Esophagus squamous epithelium (tissue), 5 donors: ENCODE measurements around the gene C1orf115. TPM values are rescaled to one million over a fixed set of nuclear protein-coding genes. Genes with fewer than 3 reads are reported as not detected.

ENCODE experiments used
- DNase-seq: peaks from one replicate; lab custom pipeline; 2025; lab: John Stamatoyannopoulos, UW
- H3K27ac ChIP-seq, 4 donors: fragments of 200-600 bp; sonication (generic); one replicate each; pipeline ENCODE4 v1.5.1; 2016 to 2019; ENCODE audit warnings: mild to moderate bottlenecking in 1 of 4
- H3K27me3 ChIP-seq, 4 donors: fragments of 200-600 bp; sonication (generic); 1 replicate in 3 of 4; 2 replicates in 1 of 4; pipeline versions ENCODE4 v1.5.1 to v1.6.0; 2017 to 2021; ENCODE audit warnings: antibody characterized with exemption in 1 of 4
- H3K36me3 ChIP-seq, 3 donors: fragments of 200-600 bp; sonication (generic); one replicate each; pipeline ENCODE4 v1.5.1; 2016 to 2019
- H3K4me1 ChIP-seq, 3 donors: fragments of 200-600 bp; sonication (generic); one replicate each; pipeline ENCODE4 v1.5.1; 2017 to 2019
- H3K4me3 ChIP-seq, 4 donors: fragments of 200-600 bp; sonication (generic); 1 replicate in 3 of 4; 2 replicates in 1 of 4; pipeline ENCODE4 v1.5.1; 2016 to 2019; ENCODE audit warnings: mild to moderate bottlenecking in 2 of 4, moderate library complexity in 1 of 4
- H3K9me3 ChIP-seq, 3 donors: fragments of 200-600 bp; sonication (generic); one replicate each; pipeline ENCODE4 v1.5.1; 2016 to 2019
- POLR2A ChIP-seq, 4 donors: fragments of 450-650 bp; IDR thresholded peaks; one replicate each; pipeline ENCODE4 v1.6.1; 2017; ENCODE audit warnings: antibody characterized with exemption in 4 of 4, mild to moderate bottlenecking in 4 of 4, moderate library complexity in 3 of 4
- WGBS, 2 donors: methylation state at CpG; one replicate each; pipeline ENCODE4 v1.1.5; 2018; 5-methylcytosine and 5-hydroxymethylcytosine counted together
- intact Hi-C: fragments of 100-400 bp; cut with DNase I; formaldehyde crosslinking; loops from one replicate; pipeline ENCODE4 v1.15.0; 2022
- total RNA-seq, 4 donors: library from RNA; depleted of rRNA; stranded (reverse); fragments of >200 nt; gene quantifications; one replicate each; pipeline ENCODE4 v1.1.0, GENCODE V29; 2016
- TF ChIP-seq, protein P1 (sequence below), 6 experiments: fragments of 450-650 bp in 4 of 6; fragments of 200-600 bp in 2 of 6; sonication (generic) in 2 of 6; IDR thresholded peaks; one replicate each; pipeline ENCODE4 v1.5.1; 2016 to 2019; ENCODE audit warnings: antibody characterized with exemption in 6 of 6, mild to moderate bottlenecking in 4 of 6, moderate library complexity in 4 of 6
- donor health status: DM: yes; HTN: yes; CAD: no.

The C1orf115 gene
- total RNA-seq, 4 donors from 2014 or later = 1.1 to 7.8 (median 4.2) TPM

DNA sequence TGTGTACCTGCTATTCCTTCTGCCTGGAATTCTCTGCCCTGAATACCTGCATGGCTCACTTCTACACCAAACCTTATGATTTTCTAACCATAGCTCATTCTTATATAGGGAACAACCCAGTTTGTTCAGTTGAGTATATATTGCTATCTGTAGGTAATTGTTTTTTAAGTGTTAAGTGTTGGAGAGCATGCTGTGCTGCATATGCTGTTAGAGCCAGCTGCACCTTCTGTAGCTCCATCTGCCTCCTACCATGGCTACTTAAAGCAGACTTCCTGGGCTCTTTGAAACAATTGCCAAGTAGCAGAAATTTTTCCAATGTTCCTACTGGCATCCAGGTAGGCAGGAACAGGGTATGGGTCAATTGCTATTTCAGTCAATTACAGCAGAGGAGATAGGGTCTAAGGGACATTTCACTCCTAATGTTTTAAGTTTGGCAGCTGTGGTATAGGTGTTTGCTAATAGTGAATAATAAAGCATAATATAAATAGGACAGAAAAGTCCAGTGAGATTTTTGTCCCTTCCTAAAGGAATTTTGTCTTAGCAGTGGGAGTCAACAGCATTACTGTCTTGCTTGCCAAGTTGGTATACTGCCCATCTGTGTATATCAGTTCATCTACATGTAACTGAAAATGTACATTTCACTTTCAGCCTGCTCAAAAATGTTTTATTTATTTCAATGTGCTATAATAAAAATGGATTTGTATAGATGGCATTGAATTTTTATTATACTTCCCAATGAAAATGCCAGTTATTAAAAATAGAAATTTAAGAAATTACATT is 34.0 kb upstream of the C1orf115 start:
- DNase-seq = no peak
- Histone ChIP-seq H3K4me1 (no peaks in the 10 kb centered on the region), H3K27me3 (no peaks in the 10 kb centered on the region), H3K4me3 (no peak overlapping the region), H3K36me3 (peaks cover 0 to 64% (median 3%) of the 10 kb centered on the region in 3 donors), H3K9me3 (no peaks in the 10 kb centered on the region), H3K27ac (no peak overlapping the region)
- intact Hi-C loops = no loop called here
- TF ChIP-seq, protein P1, sequence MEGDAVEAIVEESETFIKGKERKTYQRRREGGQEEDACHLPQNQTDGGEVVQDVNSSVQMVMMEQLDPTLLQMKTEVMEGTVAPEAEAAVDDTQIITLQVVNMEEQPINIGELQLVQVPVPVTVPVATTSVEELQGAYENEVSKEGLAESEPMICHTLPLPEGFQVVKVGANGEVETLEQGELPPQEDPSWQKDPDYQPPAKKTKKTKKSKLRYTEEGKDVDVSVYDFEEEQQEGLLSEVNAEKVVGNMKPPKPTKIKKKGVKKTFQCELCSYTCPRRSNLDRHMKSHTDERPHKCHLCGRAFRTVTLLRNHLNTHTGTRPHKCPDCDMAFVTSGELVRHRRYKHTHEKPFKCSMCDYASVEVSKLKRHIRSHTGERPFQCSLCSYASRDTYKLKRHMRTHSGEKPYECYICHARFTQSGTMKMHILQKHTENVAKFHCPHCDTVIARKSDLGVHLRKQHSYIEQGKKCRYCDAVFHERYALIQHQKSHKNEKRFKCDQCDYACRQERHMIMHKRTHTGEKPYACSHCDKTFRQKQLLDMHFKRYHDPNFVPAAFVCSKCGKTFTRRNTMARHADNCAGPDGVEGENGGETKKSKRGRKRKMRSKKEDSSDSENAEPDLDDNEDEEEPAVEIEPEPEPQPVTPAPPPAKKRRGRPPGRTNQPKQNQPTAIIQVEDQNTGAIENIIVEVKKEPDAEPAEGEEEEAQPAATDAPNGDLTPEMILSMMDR (IDR thresholded peaks at IDR 0.05) = no peak
- no peak for TF ChIP-seq POLR2A (IDR thresholded peaks at IDR 0.05)

DNA sequence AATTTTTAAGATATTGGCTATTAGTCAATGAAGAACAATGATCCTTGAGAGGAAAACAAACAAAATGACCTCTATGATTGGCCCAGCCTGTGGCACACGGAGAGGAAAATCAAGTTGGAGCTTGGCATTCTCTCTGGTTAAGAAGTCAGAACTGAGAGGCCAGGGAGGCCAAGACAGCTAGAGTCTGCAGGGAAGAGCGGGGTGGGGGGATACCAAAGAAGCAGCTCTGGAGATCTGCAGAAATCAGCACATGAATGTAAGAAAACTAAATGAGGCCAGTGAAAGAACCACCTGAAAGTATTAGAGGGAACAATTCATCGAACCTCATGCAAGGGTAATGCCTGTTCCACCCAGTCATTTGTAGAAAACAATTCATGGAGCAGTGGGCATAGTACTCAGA is 23.8 kb upstream of the C1orf115 start:
- intact Hi-C loops = no loop called here
- H3K9me3 ChIP-seq = peaks cover 0 to 9% (median 7%) of the 10 kb centered on the region in 3 donors
- H3K4me3 ChIP-seq = no peak overlapping the region
- H3K27ac ChIP-seq = no peak overlapping the region
- DNase-seq = no peak
- peaks cover 0 to 12% (median 0%) of the 10 kb centered on the region in 3 donors for H3K36me3 ChIP-seq
- TF ChIP-seq, protein P1 (IDR thresholded peaks at IDR 0.05) = no peak
- TF ChIP-seq POLR2A (IDR thresholded peaks at IDR 0.05) = no peak
- 77 to 89% methylated on average over 3 of the region's 3 CpGs for WGBS, 2 donors
- no peaks in the 10 kb centered on the region for H3K27me3 ChIP-seq
- H3K4me1 ChIP-seq = no peaks in the 10 kb centered on the region

DNA sequence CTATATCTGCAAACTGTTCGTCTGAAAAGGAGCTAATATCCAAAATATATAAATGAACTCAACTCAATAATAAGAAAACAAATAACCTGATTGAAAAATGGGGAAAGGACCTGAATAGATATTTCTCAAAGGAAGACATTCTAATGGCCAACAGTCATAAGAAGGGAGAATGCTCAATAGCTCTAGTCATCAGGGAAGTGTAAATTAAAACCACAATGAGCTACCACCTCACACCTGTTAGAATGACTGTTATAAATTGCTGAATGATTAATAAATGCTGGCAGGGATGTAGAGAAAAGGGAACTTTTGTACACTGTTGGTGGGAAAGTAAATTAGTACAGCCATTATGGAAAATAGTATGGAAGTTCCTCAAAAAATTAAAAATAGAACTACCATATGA is 21.2 kb upstream of the C1orf115 start:
- H3K27me3 ChIP-seq = peaks cover 0 to 11% (median 0%) of the 10 kb centered on the region in 4 donors
- no peak overlapping the region for H3K27ac ChIP-seq
- no peak for DNase-seq
- H3K4me1 ChIP-seq = no peaks in the 10 kb centered on the region
- intact Hi-C loops = no loop called here
- 71 to 88% methylated on average over 1 of the region's 1 CpG for WGBS, 2 donors
- TF ChIP-seq, protein P1 (IDR thresholded peaks at IDR 0.05) = no peak
- TF ChIP-seq POLR2A (IDR thresholded peaks at IDR 0.05) = no peak
- peaks cover 0 to 9% (median 7%) of the 10 kb centered on the region in 3 donors for H3K9me3 ChIP-seq
- no peak overlapping the region for H3K4me3 ChIP-seq
- no peaks in the 10 kb centered on the region for H3K36me3 ChIP-seq

DNA sequence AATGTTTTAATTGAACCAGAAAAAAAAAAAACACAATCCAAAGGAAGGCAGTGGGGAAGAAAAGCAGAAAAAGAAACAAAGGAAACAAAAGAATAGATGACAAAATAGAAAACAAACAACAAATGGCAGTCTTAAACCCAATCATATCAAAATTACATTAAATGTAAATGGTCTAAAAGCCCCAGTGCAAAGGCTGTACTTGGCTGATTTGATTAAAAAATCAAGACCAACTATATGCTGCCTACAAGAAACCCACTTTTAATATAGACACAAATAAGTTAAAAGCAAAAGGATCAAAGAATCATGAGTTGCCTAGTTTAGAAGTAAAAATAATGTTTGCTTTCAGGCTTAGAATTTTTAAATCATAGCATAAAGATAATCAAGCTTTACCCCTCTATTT is 19.8 kb upstream of the C1orf115 start:
- no peaks in the 10 kb centered on the region for H3K4me1 ChIP-seq
- DNase-seq = no peak
- peaks cover 0 to 14% (median 0%) of the 10 kb centered on the region in 4 donors for H3K27me3 ChIP-seq
- no peak for TF ChIP-seq POLR2A (IDR thresholded peaks at IDR 0.05)
- TF ChIP-seq, protein P1 (IDR thresholded peaks at IDR 0.05) = no peak
- peaks cover 0 to 9% (median 7%) of the 10 kb centered on the region in 3 donors for H3K9me3 ChIP-seq
- intact Hi-C loops = no loop called here
- H3K4me3 ChIP-seq = no peak overlapping the region
- H3K27ac ChIP-seq = no peak overlapping the region
- H3K36me3 ChIP-seq = no peaks in the 10 kb centered on the region

DNA sequence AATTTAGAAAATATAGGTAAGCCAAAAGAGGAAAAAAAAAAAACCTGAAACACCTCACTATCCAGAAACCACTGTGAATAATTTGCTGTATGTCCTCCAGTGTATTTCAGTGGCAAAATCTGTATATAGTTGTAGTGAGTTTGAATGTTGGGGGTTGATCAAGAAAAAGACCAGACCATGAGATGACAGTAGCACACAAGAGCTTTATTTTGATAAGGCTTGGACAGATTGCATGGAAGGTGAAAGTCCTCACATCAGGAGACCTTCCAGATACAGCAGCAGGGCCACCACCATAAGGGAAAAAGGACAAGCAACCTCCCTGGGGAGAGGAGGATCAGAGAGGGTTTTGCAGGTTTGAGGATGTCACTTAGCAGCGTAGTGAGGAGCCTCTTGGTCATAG is 16.2 kb upstream of the C1orf115 start:
- DNase-seq = no peak
- Histone ChIP-seq H3K27ac (no peak overlapping the region), H3K9me3 (peaks cover 0 to 9% (median 7%) of the 10 kb centered on the region in 3 donors), H3K4me1 (no peaks in the 10 kb centered on the region), H3K36me3 (no peaks in the 10 kb centered on the region), H3K4me3 (no peak overlapping the region), H3K27me3 (peaks cover 0 to 14% (median 0%) of the 10 kb centered on the region in 4 donors)
- intact Hi-C loops = no loop called here
- WGBS, 2 donors = 67 to 75% methylated on average over 1 of the region's 1 CpG
- TF ChIP-seq, protein P1 (IDR thresholded peaks at IDR 0.05) = no peak
- TF ChIP-seq POLR2A (IDR thresholded peaks at IDR 0.05) = no peak
